ENCODE measurements around the gene PPP1CC.
"Not testable (repeated sequence)": the region's sequence is repeated elsewhere in the genome, so short reads cannot be mapped to it uniquely, and the experiment has no call there.

The PPP1CC gene

DNA sequence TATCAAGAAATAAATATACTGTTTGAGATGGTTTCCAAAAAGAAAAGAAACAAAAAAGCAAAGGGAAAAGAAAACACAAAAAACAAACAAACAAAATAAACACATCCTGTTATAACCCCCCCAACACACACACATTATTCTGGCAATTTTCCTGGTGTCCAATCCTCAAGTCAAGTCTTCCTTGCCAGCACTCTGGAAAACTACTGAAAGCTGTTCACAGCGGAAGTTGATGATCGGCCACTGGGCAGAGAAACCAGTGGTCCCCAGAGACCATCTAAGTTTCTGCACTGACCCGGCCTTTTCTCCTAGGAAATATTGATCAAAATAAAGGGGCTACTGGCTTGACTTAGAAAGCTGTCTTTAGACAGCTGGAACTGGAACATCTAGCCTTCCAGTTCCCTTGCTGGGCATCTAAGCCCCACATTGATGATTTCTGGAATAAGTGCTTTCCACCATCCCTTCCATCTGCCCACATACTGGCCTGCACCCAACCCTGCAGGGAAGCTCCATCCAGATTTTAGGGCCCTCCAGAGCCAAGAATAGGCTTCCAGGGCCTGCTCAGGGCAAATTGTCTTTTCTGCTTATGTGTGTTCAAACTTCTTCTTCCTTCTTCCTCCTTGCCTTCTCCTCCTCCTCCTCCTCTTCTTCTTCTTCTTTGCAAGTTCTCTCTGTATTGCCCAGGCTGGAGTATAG, 11.6 kb upstream of the PPP1CC start:
- no peak for DNase-seq (ENCODE audit: low read depth, low spot score)

DNA sequence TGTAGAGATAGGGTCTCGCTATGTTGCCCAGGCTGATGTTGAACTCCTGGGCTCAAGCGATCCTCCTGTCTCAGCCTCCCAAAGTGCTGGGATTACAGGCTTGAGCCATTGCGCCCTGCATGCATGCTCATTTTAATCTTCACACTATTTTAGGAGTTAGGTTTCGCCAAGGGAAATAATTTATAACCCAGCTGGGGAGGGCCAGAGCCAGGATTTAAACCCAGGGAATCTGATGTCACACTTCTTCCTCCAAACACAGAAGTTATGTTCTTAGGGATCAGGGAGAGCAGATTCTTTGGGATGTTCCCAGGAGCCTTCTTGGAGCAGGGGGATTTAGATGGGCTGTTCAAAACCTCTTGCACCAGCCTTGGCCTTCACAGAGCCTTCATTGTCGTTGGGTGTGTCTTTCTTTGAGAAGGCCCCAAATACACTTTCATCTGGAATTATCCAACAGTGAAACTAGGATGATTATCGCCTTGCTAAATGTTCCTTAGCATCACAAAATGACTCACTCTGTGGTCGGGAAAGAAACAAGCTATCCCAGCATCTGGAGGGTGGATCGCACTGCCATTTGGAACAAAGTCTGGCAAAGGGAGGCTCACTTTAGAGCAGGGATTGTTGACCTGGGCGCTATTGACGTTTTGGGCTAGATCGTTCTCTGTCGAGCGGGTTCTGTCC, 8.2 kb upstream of the PPP1CC start:
- no peak for DNase-seq (ENCODE audit: low read depth, low spot score)

DNA sequence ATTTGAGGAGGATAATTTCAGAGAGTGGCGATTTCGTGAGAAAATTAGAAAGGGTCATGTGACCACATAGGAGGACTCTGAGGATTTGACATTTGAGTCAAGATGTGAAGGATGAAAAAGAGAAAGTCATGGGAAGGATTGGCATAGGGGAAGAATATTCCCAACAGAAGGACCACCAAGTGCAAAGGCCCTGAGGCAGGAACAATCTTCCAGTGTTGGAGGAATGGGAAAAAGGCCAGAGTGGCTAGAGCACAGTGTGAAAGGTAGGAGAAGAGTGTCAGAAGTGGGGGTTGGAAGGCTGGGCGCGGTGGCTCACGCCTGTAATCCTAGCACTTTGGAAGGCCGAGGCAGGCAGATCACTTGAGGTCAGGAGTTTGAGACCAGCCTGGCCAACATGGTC, 3.9 kb upstream of the PPP1CC start:
- no peak for DNase-seq (ENCODE audit: low read depth, low spot score)

DNA sequence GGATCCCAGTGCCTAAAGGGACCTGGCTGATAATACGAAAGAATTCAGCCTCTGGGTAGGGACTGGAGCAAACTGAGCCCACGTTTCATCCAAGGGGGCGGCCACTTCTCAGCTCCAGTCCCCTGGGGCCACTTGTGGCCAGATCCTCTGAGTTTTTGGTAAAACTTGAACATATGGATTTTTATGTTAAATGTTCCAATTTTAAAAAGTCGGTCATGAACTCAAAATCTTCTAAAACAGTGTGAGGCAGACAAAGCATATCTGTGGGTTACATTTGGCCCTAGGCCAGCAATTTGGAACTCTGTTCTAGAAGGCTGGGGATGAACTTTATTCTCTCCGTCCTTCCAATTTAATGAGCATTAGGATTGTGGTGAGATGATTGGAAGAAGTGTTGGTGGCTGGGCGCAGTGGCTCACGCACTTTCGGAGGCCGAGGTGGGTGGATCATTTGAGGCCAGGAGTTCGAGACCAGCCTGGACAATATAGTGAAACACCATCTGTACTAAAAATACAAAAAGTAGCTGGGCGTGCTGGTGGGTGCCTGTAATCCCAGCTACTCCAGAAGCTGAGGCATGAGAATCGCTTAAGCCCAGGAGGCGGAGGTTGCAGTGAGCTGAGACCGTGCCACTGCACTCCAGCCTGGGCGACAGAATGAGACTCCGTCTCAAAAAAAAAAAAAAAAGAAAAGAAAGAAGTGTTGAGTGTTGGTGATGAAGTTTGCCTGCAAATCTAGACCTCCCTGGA, 3.0 kb upstream of the PPP1CC start:
- no peak for DNase-seq (ENCODE audit: low read depth, low spot score)

DNA sequence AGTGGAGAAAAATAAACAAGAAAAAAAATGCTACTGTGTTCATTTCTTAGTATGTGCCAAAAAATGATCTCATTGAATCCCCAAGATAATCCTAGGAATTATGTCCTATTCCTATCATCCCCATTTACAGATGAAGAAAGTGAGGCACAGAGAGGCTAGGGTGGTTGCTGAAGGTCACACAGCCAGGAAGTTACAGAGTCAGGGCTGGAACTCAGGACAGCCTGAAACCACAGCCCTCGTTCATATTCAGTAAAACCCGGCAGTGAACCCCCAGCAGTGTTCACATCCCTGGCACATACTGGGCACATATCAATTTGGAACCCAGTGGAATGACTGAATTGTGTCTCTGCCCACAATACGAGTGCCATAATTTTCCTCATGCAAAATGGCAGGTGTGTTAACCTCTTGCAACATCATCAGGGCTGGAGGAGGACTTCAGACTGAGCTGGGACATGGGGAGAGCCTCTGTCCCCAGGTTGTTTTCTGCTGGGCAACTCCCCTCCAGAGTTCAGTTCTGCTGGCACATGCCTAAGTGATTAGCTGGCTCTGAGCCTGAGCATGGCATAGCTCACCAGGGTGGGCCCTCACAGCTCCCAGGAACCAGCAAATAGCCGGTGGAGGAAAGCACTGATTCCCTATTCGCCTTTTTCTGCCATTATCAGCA, 2.0 kb upstream of the PPP1CC start:
- no peak for DNase-seq (ENCODE audit: low read depth, low spot score)

DNA sequence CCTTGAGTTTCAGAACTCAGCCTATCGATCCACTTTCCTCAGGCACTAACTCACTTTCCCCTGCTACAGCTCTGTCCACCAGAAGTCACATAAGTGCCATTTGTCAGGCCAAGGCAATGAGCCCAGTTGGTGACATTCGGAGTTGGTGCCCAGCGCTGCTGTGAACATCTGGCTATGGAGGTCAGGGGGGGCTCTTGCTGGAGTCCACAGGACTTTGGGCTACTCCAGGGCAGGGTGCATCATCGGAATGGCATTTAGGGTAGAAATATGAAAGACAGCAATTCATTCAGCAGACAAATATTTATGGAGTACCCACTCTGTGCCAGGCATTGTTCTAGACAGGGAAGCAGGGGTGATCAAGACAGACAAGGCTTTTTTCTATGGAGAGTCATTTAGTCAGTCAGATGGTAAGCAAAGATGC, 1.5 kb upstream of the PPP1CC start:
- DNase-seq (ENCODE audit: low read depth, low spot score), result no peak

DNA sequence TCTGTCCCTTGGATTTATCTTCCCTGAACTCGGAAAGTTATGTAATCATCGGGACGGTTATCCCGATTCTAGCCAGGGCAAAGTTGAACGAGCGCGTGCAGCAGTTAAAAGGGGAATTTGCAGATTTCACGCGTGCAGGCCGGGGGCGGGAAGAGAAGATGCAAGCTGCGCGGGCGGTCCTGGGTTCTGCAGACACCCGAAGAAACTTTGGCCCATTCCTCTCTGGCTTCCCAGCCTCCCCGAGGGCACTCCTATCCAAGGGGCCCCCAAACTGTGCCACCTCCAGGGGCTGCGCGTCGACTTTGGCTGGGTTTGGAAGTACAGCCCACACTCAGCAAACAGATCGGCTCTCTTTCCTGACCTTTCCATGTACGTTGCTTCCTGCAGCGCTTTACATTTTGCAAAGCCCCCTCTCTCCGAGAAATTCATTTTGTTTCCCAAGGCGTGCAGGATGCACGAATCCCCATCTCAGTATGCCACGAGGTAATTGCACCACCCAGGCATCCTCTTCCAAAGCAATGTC, 941 bp upstream of the PPP1CC start:
- DNase-seq (ENCODE audit: low read depth, low spot score), result no peak

DNA sequence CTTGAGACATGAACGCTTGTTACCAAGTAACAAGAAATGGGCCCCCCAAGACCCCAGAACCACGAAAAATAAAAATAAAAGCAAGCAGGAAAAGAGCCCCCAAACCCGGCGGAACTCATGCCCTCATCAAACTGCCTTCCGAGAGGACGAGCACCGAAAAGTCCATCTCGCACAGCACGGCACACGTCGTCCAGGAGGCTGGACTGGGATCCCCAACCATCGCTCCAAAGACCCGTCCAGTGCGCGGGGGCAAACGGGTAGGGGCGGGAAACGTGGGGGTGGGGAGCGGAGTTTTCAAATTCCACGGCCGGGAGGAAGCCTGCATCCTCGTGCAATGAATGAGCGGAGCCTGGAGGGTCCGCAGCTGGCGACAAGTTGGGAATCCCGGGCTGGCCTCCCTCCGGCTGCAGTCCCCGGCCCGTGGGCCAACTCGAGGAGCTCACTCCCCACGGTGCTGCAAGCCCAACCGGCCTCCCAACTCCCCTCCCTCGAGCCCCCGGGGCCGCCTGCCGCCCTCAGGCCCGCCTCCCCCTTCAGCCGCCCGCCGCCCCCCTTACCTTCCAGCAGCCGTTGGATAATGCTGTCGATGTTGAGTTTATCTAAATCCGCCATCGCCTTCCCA, 484 bp downstream of the PPP1CC start:
- no peak for DNase-seq (ENCODE audit: low read depth, low spot score)

DNA sequence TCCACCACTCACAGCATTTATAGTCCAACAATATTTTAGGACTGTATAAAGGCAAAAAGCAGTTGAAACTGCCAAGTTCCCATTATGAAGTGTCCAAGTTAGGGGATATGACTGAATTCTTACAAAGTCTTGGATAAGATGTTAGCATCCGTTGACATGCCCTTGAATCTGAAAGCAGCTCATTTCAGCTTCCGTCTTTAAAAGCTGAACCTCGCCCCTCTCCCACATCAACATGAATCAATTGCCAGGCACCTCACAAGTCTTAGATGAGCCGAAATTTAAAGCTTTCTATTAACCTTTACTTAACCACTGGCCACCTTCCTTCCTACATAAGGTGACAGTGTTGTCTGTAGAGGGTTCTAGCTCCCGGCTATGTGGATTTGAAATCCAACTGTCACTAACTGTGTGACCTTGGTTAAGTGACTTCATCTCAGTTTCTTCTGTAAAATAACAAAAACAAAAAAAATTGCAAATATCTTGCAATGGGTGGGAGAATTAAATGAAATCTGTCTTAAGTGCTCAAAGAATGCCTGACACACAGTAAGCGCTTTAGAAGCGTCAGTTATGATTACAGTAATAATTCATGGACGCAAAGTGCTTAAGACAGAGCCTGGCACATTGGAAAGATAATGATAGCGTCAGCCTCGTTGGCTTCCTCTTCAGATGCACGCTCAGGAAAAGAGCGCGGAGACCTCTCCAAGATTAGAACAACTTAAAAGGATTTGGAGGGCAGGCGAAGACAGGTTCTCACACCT, 1.2 kb downstream of the PPP1CC start:
- no peak for DNase-seq (ENCODE audit: low read depth, low spot score)

DNA sequence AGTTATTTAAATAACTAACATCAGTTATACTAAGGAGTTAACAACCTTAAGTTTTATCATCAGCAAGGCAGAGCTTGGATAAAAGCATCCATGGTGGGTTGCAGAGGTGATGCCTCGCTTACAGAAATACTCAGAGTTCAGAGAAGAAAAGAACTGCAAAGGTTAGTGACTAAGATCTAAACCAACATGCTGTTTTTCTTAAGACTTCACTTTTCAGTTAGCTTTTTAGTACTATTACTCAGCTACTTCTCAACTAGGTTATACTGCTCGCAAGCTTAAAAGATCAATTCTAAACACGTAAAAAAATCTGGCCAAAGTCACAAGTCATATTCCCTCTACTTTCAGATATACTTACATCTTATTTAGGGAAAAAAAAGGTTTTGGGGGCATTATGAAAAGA, 2.8 kb downstream of the PPP1CC start:
- no peak for DNase-seq (ENCODE audit: low read depth, low spot score)

DNA sequence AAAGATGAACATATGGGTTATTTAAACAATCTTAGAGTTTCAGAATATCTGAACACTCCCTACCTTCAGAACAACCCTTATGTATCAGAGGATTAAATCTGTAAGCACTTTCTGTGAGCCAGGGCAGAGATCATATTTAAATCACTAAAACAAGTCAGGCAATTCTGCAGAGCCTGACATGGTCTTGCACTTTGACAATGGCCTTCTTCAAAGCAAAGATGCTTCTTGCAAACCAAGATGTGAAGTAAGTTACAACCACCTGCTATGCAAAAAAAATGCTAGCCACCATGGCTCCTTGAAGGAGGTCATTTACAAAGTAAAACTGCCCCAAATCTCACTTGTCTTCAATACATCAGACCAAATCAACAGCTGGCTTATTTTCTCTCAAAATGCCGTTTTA, 3.2 kb downstream of the PPP1CC start:
- no peak for DNase-seq (ENCODE audit: low read depth, low spot score)

DNA sequence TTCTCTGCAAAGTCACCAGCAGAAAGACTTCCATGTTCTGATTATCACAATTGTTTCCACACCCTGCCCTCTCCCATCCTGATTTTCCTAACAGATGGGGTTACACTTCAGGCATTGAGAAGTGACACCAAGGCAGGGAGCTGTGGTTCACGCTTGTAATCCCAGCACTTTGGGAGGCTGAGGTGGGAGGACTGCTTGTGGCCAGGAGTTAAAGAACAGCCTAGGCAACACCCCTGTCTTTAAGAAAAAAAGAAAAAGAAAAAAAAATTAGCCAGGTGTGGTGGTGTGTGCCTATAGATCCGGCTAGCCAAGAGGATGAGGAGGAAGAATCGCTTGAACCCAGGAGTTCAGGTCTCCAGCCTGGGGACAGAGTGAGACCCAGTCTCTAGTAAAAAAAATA, 5.2 kb downstream of the PPP1CC start:
- DNase-seq (ENCODE audit: low read depth, low spot score), result no peak

DNA sequence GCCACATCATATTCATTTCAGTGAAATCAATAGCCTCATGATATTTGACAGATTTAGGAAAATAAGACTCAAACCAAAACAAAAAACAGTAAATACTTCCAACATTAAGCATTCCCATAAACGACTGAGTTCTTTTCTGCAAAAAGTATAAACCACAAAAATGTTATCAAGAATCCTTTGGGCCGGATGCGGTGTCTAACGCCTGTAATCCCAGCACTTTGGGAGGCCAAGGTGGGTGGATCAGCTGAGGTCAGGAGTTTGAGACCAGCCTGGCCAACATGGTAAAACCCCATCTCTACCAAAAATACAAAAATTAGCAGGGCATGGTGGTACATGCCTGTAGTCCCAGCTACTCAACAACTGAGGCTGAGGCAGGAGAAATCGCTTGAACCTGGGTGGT, 5.7 kb downstream of the PPP1CC start:
- not testable (repeated sequence) for DNase-seq (ENCODE audit: low read depth, low spot score)

DNA sequence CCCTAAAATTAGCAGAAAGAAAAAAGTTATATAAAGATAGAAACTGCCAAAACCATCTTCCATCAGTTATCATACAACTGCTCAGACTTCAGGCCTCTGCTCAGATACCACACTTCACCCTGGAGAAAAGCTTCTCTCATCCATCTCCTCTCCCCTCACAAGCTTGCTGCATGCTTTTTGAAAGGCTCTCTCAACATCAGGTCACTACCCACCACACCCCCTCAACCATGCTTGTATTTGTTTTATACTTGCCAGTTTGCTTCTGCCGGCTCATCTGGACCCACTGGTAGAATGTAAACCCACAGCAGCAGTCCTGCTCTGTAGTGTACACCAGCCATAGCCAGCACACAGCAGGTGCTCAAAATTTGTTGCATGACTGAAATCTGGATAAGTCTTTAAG, 8.8 kb downstream of the PPP1CC start:
- no peak for DNase-seq (ENCODE audit: low read depth, low spot score)

DNA sequence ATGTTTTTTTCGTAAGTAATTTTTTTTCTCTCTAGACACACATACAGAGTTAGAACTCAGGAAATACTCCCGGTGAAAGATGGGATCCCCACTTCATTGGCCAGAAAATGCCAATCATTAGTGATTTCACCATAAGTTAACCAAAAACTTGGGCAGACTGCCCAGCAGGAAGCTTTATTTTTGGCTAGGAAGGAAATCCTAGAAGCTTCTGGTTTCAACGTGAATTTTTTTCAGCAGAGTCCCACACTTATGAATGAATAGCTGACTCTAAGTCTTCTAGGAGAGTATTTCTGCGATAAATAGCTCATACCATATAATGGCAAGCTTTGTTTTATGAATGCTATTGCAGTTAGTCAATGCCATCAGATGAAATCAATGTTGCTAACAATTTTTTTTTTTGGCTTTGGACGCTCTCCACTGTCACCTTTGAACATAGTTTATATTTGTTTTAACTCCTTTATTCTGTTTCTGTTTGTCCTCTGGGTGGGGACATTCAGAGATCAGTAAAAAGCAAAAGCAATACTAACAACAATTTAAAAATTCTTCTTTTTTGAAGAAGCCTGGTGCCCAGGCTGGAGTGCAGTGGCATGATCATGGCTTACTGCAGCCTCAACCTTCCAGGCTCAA, 9.5 kb downstream of the PPP1CC start:
- no peak for DNase-seq (ENCODE audit: low read depth, low spot score)

DNA sequence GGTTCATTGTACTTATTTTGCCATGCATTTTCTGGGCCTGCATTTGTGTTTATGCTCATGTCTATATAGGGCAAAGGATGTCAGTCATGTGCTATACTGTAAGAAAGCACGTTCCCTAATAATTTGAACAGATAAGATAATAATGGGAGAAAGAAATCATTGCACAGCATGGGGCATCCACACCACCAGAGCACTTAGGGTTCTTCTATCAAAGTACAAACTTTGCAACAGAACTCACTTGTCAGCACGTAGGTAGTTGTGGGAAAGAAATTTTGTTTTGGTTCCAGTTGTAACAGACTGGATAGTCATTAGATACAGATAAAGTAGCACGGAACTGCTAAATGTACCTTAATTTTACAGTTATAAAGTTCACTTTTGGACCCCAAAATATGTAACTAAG, 10.1 kb downstream of the PPP1CC start:
- DNase-seq (ENCODE audit: low read depth, low spot score), result no peak

DNA sequence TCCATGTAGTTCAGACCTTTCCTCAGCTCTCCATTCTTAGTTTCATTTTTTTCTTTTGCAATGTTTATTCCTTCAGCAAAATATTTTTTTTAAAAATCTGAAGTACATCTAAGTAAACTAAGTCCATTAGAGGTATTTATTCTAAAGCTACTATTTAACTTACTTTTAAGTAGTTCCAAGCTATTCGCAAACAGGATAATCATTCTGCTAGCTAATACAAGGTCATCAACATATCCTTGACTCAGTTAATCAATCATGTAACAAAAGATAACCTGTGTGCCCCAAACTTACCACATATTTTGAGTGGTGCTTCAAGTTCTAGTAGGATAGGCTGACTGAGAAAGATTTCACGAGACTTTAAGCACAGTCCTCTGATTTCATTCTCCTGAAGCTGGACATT, 11.2 kb downstream of the PPP1CC start:
- no peak for DNase-seq (ENCODE audit: low read depth, low spot score)

DNA sequence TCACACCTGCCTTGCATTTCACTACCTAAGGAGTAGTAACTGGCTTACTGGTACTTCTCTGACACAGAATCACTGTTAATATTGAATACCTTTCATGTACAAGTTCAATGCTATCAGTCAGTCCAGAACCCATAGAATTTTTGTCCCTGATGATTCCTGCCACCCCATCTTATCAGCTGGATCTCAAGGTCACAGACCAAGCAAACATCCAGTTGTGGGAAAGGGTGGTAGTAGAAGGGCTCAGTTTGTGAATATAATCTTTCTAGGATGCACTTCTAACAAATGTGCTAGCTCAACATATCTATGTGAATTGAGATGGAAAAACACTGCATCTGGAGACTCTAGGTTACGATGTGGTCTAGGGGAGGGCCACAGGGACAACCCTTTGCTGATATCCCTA, 14.1 kb downstream of the PPP1CC start:
- DNase-seq (ENCODE audit: low read depth, low spot score), result no peak

DNA sequence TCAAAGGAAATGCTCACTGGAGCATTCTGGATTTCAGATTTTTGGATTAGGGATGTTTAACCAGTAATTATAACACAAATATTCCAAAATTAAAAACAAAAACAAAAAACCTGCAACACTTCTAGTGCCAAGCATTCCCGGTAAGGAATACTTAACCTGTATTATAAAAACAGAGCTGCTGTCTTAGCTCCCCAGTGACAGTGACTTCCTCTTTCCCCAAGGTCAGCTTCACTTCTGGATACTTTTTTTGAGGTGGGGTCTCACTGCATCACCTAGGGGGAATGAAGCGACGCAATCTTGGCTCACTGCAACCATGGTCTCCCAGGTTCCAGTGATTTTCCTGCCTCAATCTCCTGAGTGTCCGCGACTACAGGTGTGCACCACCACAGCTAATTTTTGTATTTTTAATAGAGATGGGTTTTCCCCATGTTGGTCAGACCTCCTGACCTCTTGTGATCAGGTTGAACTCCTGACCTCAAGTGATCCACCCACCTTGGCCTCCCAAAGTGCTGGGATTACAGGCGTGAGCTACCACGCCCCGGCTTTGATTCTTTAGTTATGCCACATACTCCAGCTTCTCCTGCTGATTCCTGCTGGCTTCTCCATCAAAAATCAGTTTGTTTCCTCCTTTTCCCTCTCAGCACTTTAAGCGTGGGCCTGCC, 15.9 kb downstream of the PPP1CC start:
- no peak for DNase-seq (ENCODE audit: low read depth, low spot score)

DNA sequence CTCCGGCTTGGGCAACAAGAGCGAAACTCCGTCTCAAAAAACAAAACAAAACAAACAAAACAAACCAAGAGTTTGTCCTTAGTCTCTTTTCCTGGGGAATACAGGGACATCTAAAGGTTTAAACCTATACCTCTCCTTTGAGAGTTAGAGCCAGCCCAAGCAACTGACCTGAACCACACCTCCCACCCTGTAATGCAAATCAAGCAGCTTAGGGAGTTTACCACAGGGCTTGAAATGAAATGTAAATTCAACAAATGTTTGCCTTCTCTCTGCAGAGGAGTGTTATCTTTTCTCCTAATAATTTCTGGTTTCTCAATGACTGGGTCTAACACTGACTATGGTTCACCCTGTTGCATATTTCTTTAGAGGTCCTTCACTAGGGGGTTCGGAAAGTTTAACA, 16.7 kb downstream of the PPP1CC start:
- DNase-seq (ENCODE audit: low read depth, low spot score), result no peak
